NOMO-1 treated with DMSO at 0.1 percent for 48 hours (cell line): Measurements from ENCODE around the gene CMC1.
"Not testable (repeated sequence)": the region's sequence is repeated elsewhere in the genome, so short reads cannot be mapped to it uniquely, and the experiment has no call there.

ENCODE experiments used
- DNase-seq: peaks from one replicate; lab custom pipeline; 2025; ENCODE audit not compliant: unreplicated experiment; lab: John Stamatoyannopoulos, UW

Gene CMC1

DNA sequence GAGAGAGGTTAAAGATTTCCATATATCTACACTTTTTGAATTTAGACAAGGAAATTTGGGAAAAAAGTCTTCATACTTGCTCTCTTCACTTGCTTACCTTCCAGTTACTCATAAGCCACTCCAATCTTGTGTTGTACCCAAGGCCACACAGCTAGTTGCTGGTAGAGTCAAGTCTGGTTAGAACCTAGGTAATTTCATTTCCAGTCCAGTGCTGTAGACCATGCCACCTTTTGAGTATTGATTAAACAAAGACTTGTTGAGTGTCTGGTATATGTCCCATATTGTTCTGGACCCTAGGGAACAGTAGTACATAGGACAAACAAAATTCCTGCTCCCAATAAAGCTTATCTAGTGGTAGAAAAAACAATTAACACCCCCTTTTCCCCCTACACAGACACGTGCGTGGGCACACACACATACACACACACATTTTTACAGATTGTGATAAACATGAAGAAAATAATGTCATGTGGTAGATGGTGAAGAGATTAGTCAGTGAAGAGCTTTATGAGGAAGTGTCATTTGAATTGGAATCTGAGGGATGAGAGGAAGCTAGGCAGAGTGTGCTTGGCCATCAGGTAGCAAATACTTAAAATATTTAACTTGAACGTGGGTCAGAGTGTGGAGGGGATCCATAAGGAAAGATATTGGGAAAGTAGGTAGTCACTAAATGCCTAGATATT lies 2.1 kb downstream of the CMC1 start:
- DNase-seq = peak; percentile 47

- no peak for DNase-seq
These were observed 3.1 kb downstream of the CMC1 start for GRCh38 chr3:28244491-28244890.

- no peak for DNase-seq
These were observed 5.9 kb downstream of the CMC1 start for GRCh38 chr3:28247286-28247685.

GRCh38 chr3:28250999-28251398 lies 9.6 kb downstream of the CMC1 start:
- peak; percentile 24 for DNase-seq

DNA sequence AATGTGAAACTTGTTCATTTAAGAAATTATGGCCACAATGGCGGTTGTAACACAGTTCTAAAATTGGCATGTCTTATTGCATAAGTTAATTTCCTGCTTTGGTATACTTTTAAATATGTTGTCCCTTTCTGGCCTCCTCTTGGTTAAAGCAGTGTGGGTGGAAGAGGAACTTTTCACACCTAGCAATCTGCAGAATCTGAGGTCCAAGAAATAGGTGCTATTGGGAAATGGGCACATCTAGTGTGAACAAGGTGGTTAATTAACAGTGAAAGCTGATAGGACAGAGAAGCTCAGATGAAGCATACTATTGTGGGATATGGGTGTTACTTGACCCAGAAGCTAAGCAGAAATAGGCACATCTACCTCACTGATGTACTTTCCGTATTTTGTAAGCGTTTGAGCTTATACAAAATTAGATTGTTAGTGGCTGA lies 10.6 kb downstream of the CMC1 start:
- DNase-seq = peak; percentile 85

- no peak for DNase-seq
These were observed 11.8 kb downstream of the CMC1 start for GRCh38 chr3:28253040-28253715.

GRCh38 chr3:28262001-28262400 lies 20.6 kb downstream of the CMC1 start:
- DNase-seq = no peak

- no peak for DNase-seq
These were observed 24.2 kb downstream of the CMC1 start for GRCh38 chr3:28265641-28266040.

DNA sequence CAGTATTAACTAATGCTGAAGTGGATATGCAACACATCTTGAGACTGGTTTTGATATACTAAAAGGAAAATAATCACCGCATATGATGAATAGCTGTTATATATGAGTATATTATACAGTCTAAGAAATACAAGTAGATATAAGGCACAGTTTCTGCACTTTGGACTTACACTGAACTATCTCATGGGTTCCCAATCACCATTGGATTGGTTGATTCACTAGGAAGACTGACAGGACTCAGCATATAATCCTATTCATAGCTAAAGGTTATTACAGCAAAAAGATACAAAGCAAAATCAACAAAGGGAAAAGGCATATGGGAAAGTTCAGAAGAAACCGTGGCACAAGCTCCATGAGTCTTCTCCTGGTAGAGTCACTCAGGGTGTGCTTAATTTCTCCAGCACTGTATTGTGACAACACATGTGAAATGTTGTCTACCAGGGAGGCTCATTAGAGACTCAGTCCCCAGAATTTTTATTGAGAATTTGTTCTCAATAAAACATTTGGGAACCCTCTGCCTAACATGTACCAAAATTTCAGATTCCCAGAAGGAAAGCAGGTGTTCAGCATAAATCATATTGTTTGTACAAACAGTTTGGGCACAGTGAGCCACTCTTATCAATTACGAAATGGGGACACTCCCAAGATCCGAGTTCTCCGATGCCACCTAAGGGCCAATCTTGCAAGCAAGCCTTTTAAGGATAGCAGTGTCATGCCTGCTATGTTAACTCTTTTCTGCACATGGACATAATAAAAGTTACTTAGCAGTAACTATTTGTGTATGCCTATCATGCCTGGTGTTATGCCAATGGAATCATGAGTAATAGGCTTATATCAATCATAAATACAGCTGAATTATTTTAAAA lies 26.8 kb downstream of the CMC1 start:
- peak; percentile 49 for DNase-seq

GRCh38 chr3:28268989-28269388 lies 27.6 kb downstream of the CMC1 start:
- no peak for DNase-seq

GRCh38 chr3:28269884-28270283 lies 28.5 kb downstream of the CMC1 start:
- not testable (repeated sequence) for DNase-seq

- no peak for DNase-seq
These were observed 32.4 kb downstream of the CMC1 start for GRCh38 chr3:28273837-28274236.

- no peak for DNase-seq
These were observed 37.5 kb downstream of the CMC1 start for GRCh38 chr3:28278918-28279317.

DNA sequence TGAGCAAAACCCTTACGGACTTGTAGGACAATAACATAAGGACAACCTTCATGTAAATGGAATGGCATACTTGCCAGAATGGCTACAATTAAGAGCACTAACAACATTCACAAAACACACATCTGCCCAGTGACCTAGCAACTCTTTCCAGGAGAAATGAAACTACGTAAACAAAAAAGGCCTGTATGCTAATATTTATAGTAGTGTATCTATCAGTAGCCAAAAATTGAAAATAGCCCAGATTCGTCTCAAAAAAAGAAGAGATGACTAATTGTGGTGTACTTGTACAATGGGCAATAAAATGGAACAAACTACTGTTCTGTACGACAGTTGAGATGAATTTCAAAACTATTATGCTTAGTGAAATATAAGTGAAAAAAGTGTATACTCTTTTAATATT lies 38.4 kb downstream of the CMC1 start:
- DNase-seq = no peak

DNA sequence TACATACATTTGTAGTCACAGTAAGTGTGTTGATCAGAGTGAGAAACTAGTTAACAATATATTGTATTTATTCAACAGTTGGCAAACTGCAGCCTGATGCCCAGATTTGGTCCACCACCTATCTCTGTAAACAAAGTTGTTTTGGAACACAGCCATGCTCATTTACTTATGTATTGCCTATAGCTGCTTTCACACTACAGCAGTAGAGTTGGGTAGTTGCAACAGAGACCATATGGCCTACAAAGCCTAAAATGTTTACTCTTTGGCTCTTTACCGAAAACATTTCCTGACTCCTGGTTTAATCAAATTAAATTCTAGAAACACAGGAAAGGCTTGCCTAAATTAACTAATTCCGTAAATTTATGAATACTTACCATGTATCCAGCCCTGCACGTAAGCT lies 39.4 kb downstream of the CMC1 start:
- no peak for DNase-seq

GRCh38 chr3:28286595-28286994 lies 45.2 kb downstream of the CMC1 start:
- DNase-seq = peak; percentile 73

DNA sequence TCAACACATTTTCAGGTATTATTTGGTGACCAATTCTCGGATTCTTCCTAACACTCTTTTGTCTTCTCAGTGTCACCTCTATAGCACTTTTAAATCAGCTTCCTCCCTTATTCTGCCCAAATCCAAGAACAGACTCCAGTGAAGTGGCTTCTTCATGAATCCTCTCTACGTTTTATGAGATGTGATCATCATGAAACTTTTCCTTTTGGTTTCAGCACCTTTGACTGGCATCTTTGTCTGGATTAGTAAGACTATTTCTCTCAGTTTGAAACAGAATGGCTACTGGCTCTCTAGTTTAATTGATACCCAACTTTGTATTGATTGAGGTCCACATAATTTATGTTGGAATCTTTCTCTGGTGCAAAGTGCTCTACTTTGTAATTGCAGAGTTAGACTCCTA lies 45.6 kb downstream of the CMC1 start:
- no peak for DNase-seq

DNA sequence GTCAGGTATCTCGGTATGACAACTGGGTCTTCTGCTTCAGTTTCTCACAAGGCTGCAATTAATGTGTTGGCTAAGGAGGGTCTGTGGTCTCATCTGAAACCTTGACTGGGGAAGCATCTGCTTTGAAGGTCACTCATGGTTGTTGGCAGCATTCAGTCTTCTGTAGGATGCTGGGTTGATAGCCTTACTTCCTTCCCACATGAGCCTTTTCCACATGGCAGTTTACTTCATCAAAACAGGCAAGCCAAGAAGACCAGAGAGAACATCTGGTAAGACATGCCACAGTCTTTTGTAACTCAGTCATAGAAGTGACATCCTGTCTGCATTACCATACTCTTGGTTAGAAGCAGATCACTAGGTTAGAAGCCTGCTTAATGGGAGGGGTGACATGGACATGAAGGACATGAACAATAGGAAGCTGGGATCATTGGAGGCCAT lies 49.5 kb downstream of the CMC1 start:
- no peak for DNase-seq

DNA sequence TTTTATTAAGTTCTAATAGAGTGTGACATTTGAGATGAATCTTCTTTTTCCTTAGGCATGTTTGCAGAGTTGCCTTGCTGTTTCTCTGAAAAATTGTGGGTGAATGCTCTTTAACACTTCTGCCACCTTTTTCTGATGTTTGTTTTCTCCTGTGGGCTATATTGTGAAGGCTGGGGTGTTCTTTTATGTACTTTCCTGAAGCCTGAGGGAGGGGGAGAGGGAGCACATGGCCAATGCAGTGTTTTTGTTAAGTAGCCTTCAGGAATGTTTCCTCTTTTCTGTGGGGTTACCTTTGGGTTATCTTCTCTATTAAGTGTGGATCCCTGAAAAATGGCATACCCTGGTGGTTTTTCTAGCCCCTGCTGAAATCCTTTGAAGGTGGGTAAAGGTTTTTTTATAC lies 50.2 kb downstream of the CMC1 start:
- no peak for DNase-seq

DNA sequence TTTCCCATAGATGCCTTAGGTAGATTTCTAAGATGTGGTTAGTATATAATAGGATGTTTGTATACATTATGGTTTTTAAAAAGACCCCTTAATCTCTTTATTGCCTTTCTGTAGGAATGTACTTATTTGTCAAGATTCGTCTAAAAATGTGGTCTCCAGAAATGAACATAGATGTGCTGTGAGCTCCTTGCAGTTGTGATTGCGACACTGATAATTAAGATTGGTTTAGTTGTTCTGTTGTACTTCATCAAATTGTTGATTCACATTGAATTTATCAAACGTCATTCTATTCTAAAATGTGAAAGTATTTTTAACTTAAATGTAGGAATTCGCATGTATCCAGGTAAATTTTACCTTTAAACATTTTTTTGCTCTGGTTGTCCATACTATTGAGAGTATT lies 51.2 kb downstream of the CMC1 start:
- DNase-seq = peak; percentile 15

GRCh38 chr3:28294667-28295413 lies 53.4 kb downstream of the CMC1 start:
- DNase-seq = no peak
